HL-60 (cell line): ENCODE measurements around the gene HLA-F.

ENCODE experiments used
- DNase-seq, 2 experiments: peaks; one replicate each; pipeline ENCODE4 v3.0.0-alpha.2; 2010 to 2020; ENCODE audit warnings: low read depth in 1 of 2, low spot score in 1 of 2
- H3K27ac ChIP-seq: fragments of 250-450 bp; sonication (Bioruptor Pico); replicated peaks from 2 replicates; pipeline ENCODE4 v1.5.1; 2020; ENCODE audit warnings: mild to moderate bottlenecking, moderate library complexity
- H3K27me3 ChIP-seq: fragments of 250-450 bp; sonication (Bioruptor Pico); 2 replicates; pipeline ENCODE4 v1.5.1; 2021; ENCODE audit warnings: mild to moderate bottlenecking, moderate library complexity; ENCODE audit not compliant: insufficient read depth, poor library complexity, severe bottlenecking
- H3K4me3 ChIP-seq: replicated peaks from 2 replicates; pipeline ENCODE4 v1.5.1; 2011; ENCODE audit warnings: mild to moderate bottlenecking, control low read depth, low read length; ENCODE audit not compliant: insufficient read depth
- CTCF ChIP-seq: IDR thresholded peaks from one replicate; pipeline ENCODE4 v1.5.1; 2011; ENCODE audit warnings: low read length, control low read depth, inconsistent platforms; ENCODE audit not compliant: insufficient read depth
- GABPA ChIP-seq: IDR thresholded peaks from 2 replicates; pipeline ENCODE4 v1.6.1; 2012; ENCODE audit warnings: low read depth
- POLR2AphosphoS5 ChIP-seq: IDR thresholded peaks from 2 replicates; pipeline ENCODE4 v1.6.1; 2012; ENCODE audit warnings: low read depth
- REST ChIP-seq: IDR thresholded peaks from 2 replicates; pipeline ENCODE4 v1.6.1; 2012; ENCODE audit warnings: low read depth; ENCODE audit not compliant: insufficient replicate concordance
- SPI1 ChIP-seq: IDR thresholded peaks from 2 replicates; pipeline ENCODE4 v1.6.1; 2012; ENCODE audit warnings: low read depth, mild to moderate bottlenecking, borderline replicate concordance

Gene HLA-F

GRCh38 chr6:29696147-29697125, 26.8 kb upstream of the HLA-F start:
- TF ChIP-seq SPI1: no peak
- TF ChIP-seq POLR2AphosphoS5: no peak
- no peak for TF ChIP-seq CTCF
- TF ChIP-seq GABPA: no peak
- no peak for TF ChIP-seq REST
- no peak for DNase-seq
- Histone ChIP-seq H3K27me3 (no peaks in the 10 kb centered on the region), H3K27ac (no peak overlapping the region), H3K4me3 (no peak overlapping the region)

- no peak overlapping the region for H3K4me3 ChIP-seq
- H3K27me3 ChIP-seq: peaks cover 2% of the 10 kb centered on the region
- no peak overlapping the region for H3K27ac ChIP-seq
- no peak for DNase-seq
- TF ChIP-seq CTCF (no peak), SPI1 (no peak), REST (no peak), POLR2AphosphoS5 (no peak), GABPA (no peak)
Observed at GRCh38 chr6:29702519-29703103, 20.6 kb upstream of the HLA-F start.

GRCh38 chr6:29705389-29706231, 17.6 kb upstream of the HLA-F start:
- DNase-seq: no peak
- no peak overlapping the region for H3K4me3 ChIP-seq
- H3K27me3 ChIP-seq: peaks cover 5% of the 10 kb centered on the region
- no peak for TF ChIP-seq SPI1
- peak; percentile 8 for TF ChIP-seq CTCF
- H3K27ac ChIP-seq: no peak overlapping the region
